Measurements from ENCODE around the gene ANKUB1. TPM values are rescaled to one million over a fixed set of nuclear protein-coding genes. Genes with fewer than 3 reads are reported as not detected.

ANKUB1 gene
- total and polyA plus RNA-seq, 2 donors (not counting 1 experiment from before 2014, with no cell fraction given): not detected

GRCh38 chr3:149715247-149715646 lies 77.1 kb downstream of the ANKUB1 start:
- TF ChIP-seq EZH2 (IDR thresholded peaks at IDR 0.05; ENCODE audit: borderline replicate concordance, insufficient read depth, low read depth, low read length, poor library complexity, severe bottlenecking): no peak
- TF ChIP-seq CTCF (IDR thresholded peaks at IDR 0.05): no peak
- 97% methylated on average over 11 of the region's 13 CpGs for WGBS (ENCODE audit: insufficient coverage)
- H3K79me2 ChIP-seq (ENCODE audit: control insufficient read depth, insufficient read depth, low read length): no peaks in the 10 kb centered on the region
- Mint-ChIP-seq H3K9me3 (ENCODE audit: insufficient read depth) (no peaks in the 10 kb centered on the region), H3K27me3 (no peaks in the 10 kb centered on the region), H3K4me1 (no peaks in the 10 kb centered on the region), H3K4me3 (no peak overlapping the region), H3K27ac (no peak overlapping the region)
- H4K20me1 ChIP-seq (ENCODE audit: control insufficient read depth, insufficient read depth, low read length, poor library complexity, severe bottlenecking): no peaks in the 10 kb centered on the region
- DNase-seq: no peak
- no peaks in the 10 kb centered on the region for H3K4me1 ChIP-seq (ENCODE audit: control insufficient read depth in 2 of 2, insufficient read depth in 2 of 2, low read length in 2 of 2)
- ChIA-PET POLR2A (no interaction called here), CTCF (interaction anchor here (1.1 kb wide), 1 partner anchor 146 kb away, joined by 5 read pairs; no protein-coding TSS in a partner anchor)
- H3K27me3 ChIP-seq (replicated peaks in 1 of 4; ENCODE audit: control extremely low read depth in 1 of 4, control insufficient read depth in 3 of 4, insufficient read depth in 4 of 4, low read length in 3 of 4): no peaks in the 10 kb centered on the region
- ATAC-seq (ENCODE audit: low read depth): no peak
- no peak overlapping the region for H3K9ac ChIP-seq (ENCODE audit: low read length)
- H2AFZ ChIP-seq (ENCODE audit: insufficient read depth, low read depth, low read length, poor library complexity, severe bottlenecking): no peak overlapping the region
- intact Hi-C loops (cut with micrococcal nuclease): no loop called here
- no peaks in the 10 kb centered on the region for H3K36me3 ChIP-seq (replicated peaks in 1 of 2; ENCODE audit: control extremely low read depth in 1 of 2, control insufficient read depth in 1 of 2, extremely low read depth in 1 of 2, insufficient read depth in 2 of 2, low read length in 1 of 2)
- H3K27ac ChIP-seq (ENCODE audit: low read length in 2 of 2): no peak overlapping the region
- H3K4me3 ChIP-seq (ENCODE audit: control extremely low read depth in 1 of 5, extremely low read depth in 1 of 5, insufficient read depth in 1 of 5, low read depth in 2 of 5, low read length in 4 of 5): no peak overlapping the region
- no peak overlapping the region for H3K4me2 ChIP-seq (replicated peaks; ENCODE audit: low read depth, low read length, poor library complexity, severe bottlenecking)
- H3K9me3 ChIP-seq (ENCODE audit: control extremely low read depth in 1 of 3, control insufficient read depth in 2 of 3, insufficient read depth in 1 of 3, low read length in 2 of 3): peaks cover 0 to 1% (median 0%) of the 10 kb centered on the region in 3 donors

GRCh38 chr3:149713730-149714654 lies 78.4 kb downstream of the ANKUB1 start:
- no peaks in the 10 kb centered on the region for H4K20me1 ChIP-seq (ENCODE audit: control insufficient read depth, insufficient read depth, low read length, poor library complexity, severe bottlenecking)
- ChIA-PET POLR2A (no interaction called here), CTCF (no interaction called here)
- no peak overlapping the region for H3K4me2 ChIP-seq (replicated peaks; ENCODE audit: low read depth, low read length, poor library complexity, severe bottlenecking)
- H3K4me3 ChIP-seq (ENCODE audit: control extremely low read depth in 1 of 5, extremely low read depth in 1 of 5, insufficient read depth in 1 of 5, low read depth in 2 of 5, low read length in 4 of 5): no peak overlapping the region
- H3K9ac ChIP-seq (ENCODE audit: low read length): no peak overlapping the region
- H3K4me1 Mint-ChIP-seq: no peaks in the 10 kb centered on the region
- no peak overlapping the region for H3K27ac Mint-ChIP-seq
- no peaks in the 10 kb centered on the region for H3K9me3 Mint-ChIP-seq (ENCODE audit: insufficient read depth)
- TF ChIP-seq CTCF (IDR thresholded peaks at IDR 0.05) (no peak), EZH2 (IDR thresholded peaks at IDR 0.05; ENCODE audit: borderline replicate concordance, insufficient read depth, low read depth, low read length, poor library complexity, severe bottlenecking) (no peak)
- DNase-seq (no peak), ATAC-seq (ENCODE audit: low read depth) (no peak)
- H2AFZ ChIP-seq (ENCODE audit: insufficient read depth, low read depth, low read length, poor library complexity, severe bottlenecking): no peak overlapping the region
- 96% methylated on average over 37 of the region's 38 CpGs for WGBS (ENCODE audit: insufficient coverage)
- no peaks in the 10 kb centered on the region for H3K27me3 Mint-ChIP-seq
- no peak overlapping the region for H3K27ac ChIP-seq (ENCODE audit: low read length in 2 of 2)
- no peak overlapping the region for H3K4me3 Mint-ChIP-seq
- H3K27me3 ChIP-seq (replicated peaks in 1 of 4; ENCODE audit: control extremely low read depth in 1 of 4, control insufficient read depth in 3 of 4, insufficient read depth in 4 of 4, low read length in 3 of 4): no peaks in the 10 kb centered on the region
- no peaks in the 10 kb centered on the region for H3K4me1 ChIP-seq (ENCODE audit: control insufficient read depth in 2 of 2, insufficient read depth in 2 of 2, low read length in 2 of 2)
- intact Hi-C loops (cut with micrococcal nuclease): no loop called here
- no peaks in the 10 kb centered on the region for H3K9me3 ChIP-seq (ENCODE audit: control extremely low read depth in 1 of 3, control insufficient read depth in 2 of 3, insufficient read depth in 1 of 3, low read length in 2 of 3)
- no peaks in the 10 kb centered on the region for H3K79me2 ChIP-seq (ENCODE audit: control insufficient read depth, insufficient read depth, low read length)
- H3K36me3 ChIP-seq (replicated peaks in 1 of 2; ENCODE audit: control extremely low read depth in 1 of 2, control insufficient read depth in 1 of 2, extremely low read depth in 1 of 2, insufficient read depth in 2 of 2, low read length in 1 of 2): no peaks in the 10 kb centered on the region
